Hematopoietic multipotent progenitor cell treated with erythropoietin and hydrocortisone succinate and interleukin-3 and kit ligand, for 17 days (in vitro differentiated cells): ENCODE results near the gene CFAP99.

ENCODE experiments used
- DNase-seq: peaks from one replicate; pipeline ENCODE4 v3.0.0-alpha.2; 2015; ENCODE audit warnings: low spot score

The CFAP99 gene

GRCh38 chr4:2412534-2412884 lies 6.2 kb upstream of the CFAP99 start:
- no peak for DNase-seq

- peak; percentile 61 for DNase-seq
These were observed 5.7 kb upstream of the CFAP99 start for GRCh38 chr4:2412885-2413716.

- DNase-seq = no peak
These were observed 4.7 kb upstream of the CFAP99 start for GRCh38 chr4:2413821-2414610.

GRCh38 chr4:2415213-2415612 lies 3.5 kb upstream of the CFAP99 start:
- DNase-seq = no peak

- no peak for DNase-seq
These were observed 2.7 kb upstream of the CFAP99 start for GRCh38 chr4:2415881-2416563.

GRCh38 chr4:2416564-2417225 lies 2.1 kb upstream of the CFAP99 start:
- no peak for DNase-seq

GRCh38 chr4:2417226-2417764 lies 1.5 kb upstream of the CFAP99 start:
- DNase-seq = no peak

- no peak for DNase-seq
These were observed 748 bp upstream of the CFAP99 start, which contains the start of gene ZFYVE28 for GRCh38 chr4:2417765-2418649. ZFYVE28 (minus strand) TSS chr4:2418645; CDS start chr4:2418323, 322 bp downstream.

- no peak for DNase-seq
These were observed 1.1 kb downstream of the CFAP99 start for GRCh38 chr4:2419814-2420213.

- DNase-seq = no peak
These were observed 3.2 kb downstream of the CFAP99 start for GRCh38 chr4:2421928-2422327.

GRCh38 chr4:2423066-2423465 lies 4.3 kb downstream of the CFAP99 start:
- no peak for DNase-seq

GRCh38 chr4:2423695-2424094 lies 4.9 kb downstream of the CFAP99 start:
- DNase-seq = no peak

GRCh38 chr4:2424581-2424980 lies 5.8 kb downstream of the CFAP99 start:
- DNase-seq = no peak

- DNase-seq = no peak
These were observed 6.8 kb downstream of the CFAP99 start for GRCh38 chr4:2425386-2426068.

- DNase-seq = no peak
These were observed 7.3 kb downstream of the CFAP99 start for GRCh38 chr4:2426069-2426397.

GRCh38 chr4:2426711-2427275 lies 8.0 kb downstream of the CFAP99 start:
- no peak for DNase-seq

- DNase-seq = no peak
These were observed 8.9 kb downstream of the CFAP99 start for GRCh38 chr4:2427383-2428334.

- no peak for DNase-seq
These were observed 9.9 kb downstream of the CFAP99 start for GRCh38 chr4:2428496-2429213.
